ENCODE data around the gene HYI.
A peak's percentile ranks its signal among the peaks of the same experiment; 100 is the strongest.
"Not testable (repeated sequence)": the region's sequence is repeated elsewhere in the genome, so short reads cannot be mapped to it uniquely, and the experiment has no call there.

The HYI gene

GRCh38 chr1:43473463-43473862, 19.7 kb upstream of the HYI start:
- Mint-ChIP-seq H3K36me3 (ENCODE audit: low read depth) (no peaks in the 10 kb centered on the region), H3K4me1 (ENCODE audit: low read depth) (no peaks in the 10 kb centered on the region), H3K27me3 (ENCODE audit: low read depth) (peaks cover 10% of the 10 kb centered on the region), H3K4me3 (no peak overlapping the region), H3K27ac (no peak overlapping the region), H3K9me3 (no peaks in the 10 kb centered on the region)

DNA sequence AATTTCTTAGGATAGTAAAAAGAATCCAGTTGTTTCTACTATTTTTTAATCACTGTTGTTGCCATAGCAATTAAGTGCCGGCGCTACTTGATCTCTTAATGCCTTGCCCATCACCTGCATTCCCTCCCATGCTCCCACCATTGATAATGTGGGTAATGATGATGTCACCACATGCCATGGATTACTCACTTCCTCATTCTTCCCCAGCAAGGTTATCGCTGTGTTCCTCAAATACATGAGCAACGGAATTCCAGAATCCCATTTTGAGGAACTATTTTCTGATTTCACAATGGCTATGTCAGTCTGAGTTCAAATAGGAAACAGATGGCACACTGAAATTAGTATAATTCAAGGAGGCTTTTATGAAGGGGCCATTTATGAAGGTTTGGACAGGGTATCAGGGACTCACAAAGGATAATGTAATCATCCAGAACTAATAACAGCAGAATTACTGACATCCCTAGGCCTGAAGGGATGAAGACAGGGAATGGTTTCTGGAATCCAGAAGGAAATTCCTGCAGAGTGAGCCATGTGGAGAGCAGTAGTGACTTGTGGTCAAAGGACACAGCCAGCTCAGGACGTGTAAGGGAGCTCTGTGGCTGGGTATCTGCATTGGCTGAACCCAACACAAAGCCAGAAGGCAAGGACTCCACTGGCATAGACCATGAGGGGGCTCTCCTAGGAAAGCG, 18.9 kb upstream of the HYI start:
- not testable (repeated sequence) for H3K4me3 Mint-ChIP-seq; H3K27ac Mint-ChIP-seq; H3K27me3 Mint-ChIP-seq (ENCODE audit: low read depth); H3K9me3 Mint-ChIP-seq; H3K36me3 Mint-ChIP-seq (ENCODE audit: low read depth); H3K4me1 Mint-ChIP-seq (ENCODE audit: low read depth)

DNA sequence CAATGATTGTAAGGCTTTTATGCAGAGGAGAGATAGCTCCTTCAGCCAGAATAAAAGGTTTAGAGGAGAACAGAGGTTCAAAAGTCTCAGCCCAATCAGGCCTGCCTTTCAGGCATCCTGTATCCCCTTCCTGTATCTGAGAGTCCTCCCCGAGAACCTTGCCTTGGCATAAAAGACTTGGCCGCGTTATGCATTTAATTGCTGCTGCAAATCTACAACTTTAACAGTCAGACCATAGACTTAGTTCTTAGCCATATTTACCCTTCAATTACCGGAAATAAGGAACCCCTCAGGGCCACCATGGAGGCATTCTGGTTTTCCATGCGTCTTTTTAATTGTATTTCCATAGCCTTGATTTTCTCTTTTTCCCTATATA, 18.3 kb upstream of the HYI start:
- H3K36me3 Mint-ChIP-seq (ENCODE audit: low read depth), result no peaks in the 10 kb centered on the region
- H3K27me3 Mint-ChIP-seq (ENCODE audit: low read depth), result peaks cover 10% of the 10 kb centered on the region
- no peaks in the 10 kb centered on the region for H3K9me3 Mint-ChIP-seq
- no peak overlapping the region for H3K4me3 Mint-ChIP-seq
- no peaks in the 10 kb centered on the region for H3K4me1 Mint-ChIP-seq (ENCODE audit: low read depth)
- no peak overlapping the region for H3K27ac Mint-ChIP-seq

DNA sequence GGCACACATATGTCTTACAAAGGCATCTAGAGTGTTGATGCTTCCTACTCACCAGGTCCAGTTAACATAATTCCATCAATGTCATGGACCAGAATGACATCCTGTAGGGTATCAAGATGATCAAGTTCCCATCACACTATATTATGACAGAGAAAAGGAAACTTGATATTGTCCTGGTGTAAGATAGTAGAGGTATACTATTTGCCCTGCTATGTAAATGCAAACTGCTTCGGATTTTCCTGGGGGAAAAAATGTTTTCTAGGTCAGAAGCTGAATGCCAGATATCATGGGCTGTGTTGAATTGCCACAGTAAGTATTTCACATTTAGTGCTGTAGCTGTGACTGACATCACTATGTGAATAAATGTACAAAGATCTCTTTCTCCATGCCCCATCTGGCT, 16.2 kb upstream of the HYI start:
- H3K36me3 Mint-ChIP-seq (ENCODE audit: low read depth), result no peaks in the 10 kb centered on the region
- no peaks in the 10 kb centered on the region for H3K9me3 Mint-ChIP-seq
- no peak overlapping the region for H3K27ac Mint-ChIP-seq
- H3K4me1 Mint-ChIP-seq (ENCODE audit: low read depth), result peaks cover 4% of the 10 kb centered on the region
- H3K27me3 Mint-ChIP-seq (ENCODE audit: low read depth), result peaks cover 3% of the 10 kb centered on the region
- no peak overlapping the region for H3K4me3 Mint-ChIP-seq

DNA sequence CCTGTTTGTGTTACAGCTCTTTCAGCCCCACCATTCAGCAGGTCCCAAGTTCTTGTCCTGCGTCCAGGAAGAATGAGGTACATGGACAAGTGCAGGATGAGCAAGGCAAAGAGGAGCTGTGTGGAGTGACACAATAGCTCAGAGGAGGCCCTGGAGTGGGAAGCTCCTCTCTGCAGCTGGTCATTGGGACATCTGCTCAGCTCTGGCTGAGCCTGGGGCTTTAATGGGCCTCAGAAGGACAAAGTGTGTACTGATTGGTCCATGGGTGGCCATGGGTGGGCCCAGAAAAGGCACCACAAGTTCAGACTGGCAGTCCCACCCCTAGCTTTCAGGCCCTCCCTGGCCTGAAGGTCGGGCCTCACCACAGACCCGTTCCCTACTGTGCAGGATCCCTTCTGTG, 14.7 kb upstream of the HYI start:
- peaks cover under 1% of the 10 kb centered on the region for H3K27me3 Mint-ChIP-seq (ENCODE audit: low read depth)
- H3K9me3 Mint-ChIP-seq, result no peaks in the 10 kb centered on the region
- H3K36me3 Mint-ChIP-seq (ENCODE audit: low read depth), result no peaks in the 10 kb centered on the region
- H3K4me1 Mint-ChIP-seq (ENCODE audit: low read depth), result peaks cover 4% of the 10 kb centered on the region
- no peak overlapping the region for H3K4me3 Mint-ChIP-seq
- H3K27ac Mint-ChIP-seq, result no peak overlapping the region

DNA sequence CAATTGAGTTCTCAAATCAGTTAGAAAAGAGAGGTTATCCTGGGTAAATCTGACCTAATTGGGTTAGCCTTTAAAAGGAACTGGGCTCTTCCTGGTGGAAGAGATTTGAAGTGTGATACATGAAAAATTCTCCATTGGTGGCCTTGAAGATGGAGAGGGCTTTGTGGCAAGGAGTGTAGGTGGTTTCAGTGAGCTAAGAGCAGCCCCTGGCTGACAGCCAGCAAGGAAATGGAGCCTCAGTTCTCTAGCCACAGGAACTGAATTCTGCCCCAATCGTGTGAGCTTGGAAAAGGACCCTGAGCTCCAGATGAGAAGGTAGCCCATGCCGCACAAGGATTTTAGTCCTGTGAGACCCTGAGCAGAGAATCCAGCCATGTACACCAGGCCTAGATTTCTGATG, 12.7 kb upstream of the HYI start:
- H3K27me3 Mint-ChIP-seq (ENCODE audit: low read depth), result peaks cover 2% of the 10 kb centered on the region
- no peaks in the 10 kb centered on the region for H3K36me3 Mint-ChIP-seq (ENCODE audit: low read depth)
- H3K4me3 Mint-ChIP-seq, result no peak overlapping the region
- H3K9me3 Mint-ChIP-seq, result no peaks in the 10 kb centered on the region
- H3K4me1 Mint-ChIP-seq (ENCODE audit: low read depth), result peaks cover 5% of the 10 kb centered on the region
- H3K27ac Mint-ChIP-seq, result no peak overlapping the region

- peaks cover 6% of the 10 kb centered on the region for H3K27me3 Mint-ChIP-seq (ENCODE audit: low read depth)
- no peaks in the 10 kb centered on the region for H3K36me3 Mint-ChIP-seq (ENCODE audit: low read depth)
- H3K4me3 Mint-ChIP-seq, result no peak overlapping the region
- H3K4me1 Mint-ChIP-seq (ENCODE audit: low read depth), result peaks cover 9% of the 10 kb centered on the region
- no peaks in the 10 kb centered on the region for H3K9me3 Mint-ChIP-seq
- no peak overlapping the region for H3K27ac Mint-ChIP-seq
Measured at GRCh38 chr1:43465505-43466067, 11.9 kb upstream of the HYI start.

DNA sequence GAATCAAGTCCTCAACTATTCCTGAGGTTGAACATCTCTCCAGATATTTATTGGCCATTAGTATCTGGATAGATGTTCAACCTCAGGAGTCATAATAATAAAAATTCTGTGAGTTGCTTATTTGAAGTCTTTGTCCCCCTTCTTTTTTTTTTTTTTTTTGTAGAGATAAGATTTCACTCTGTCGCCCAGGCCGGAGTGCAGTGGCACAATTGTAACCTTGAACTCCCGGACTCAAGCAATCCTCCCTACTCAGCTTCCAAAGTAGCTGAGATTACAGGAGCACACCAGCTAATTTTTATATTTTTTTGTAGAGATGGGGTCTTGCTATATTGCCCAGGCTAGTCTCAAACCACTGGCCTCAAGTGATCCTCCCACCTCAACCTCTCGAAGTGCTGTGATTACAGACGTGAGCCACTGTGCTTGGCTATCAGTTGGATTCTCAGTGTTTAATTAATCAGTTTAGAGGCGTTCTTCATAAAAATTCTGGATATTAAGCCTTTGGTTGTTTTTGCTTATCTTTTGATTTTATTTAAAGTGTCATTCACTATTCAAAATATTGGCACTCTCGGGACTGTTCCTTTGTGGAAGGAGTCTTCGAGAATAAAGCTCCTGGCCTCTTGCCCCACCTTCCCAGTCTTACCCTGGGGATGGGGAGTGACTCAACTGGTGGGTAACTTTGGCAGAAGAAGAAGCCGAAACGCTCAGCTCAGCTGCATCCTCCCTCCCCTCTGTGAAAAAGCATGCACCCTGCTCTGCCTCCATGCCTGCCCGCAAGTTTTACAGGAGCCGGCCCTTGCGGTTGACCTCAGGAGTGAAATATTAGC, 11.2 kb upstream of the HYI start:
- H3K9me3 Mint-ChIP-seq, result no peaks in the 10 kb centered on the region
- H3K36me3 Mint-ChIP-seq (ENCODE audit: low read depth), result no peaks in the 10 kb centered on the region
- no peak overlapping the region for H3K4me3 Mint-ChIP-seq
- H3K27me3 Mint-ChIP-seq (ENCODE audit: low read depth), result peaks cover 7% of the 10 kb centered on the region
- no peak overlapping the region for H3K27ac Mint-ChIP-seq
- peaks cover 9% of the 10 kb centered on the region for H3K4me1 Mint-ChIP-seq (ENCODE audit: low read depth)

GRCh38 chr1:43463479-43463878, 9.7 kb upstream of the HYI start:
- Mint-ChIP-seq H3K4me1 (ENCODE audit: low read depth) (peaks cover 9% of the 10 kb centered on the region), H3K4me3 (no peak overlapping the region), H3K27ac (no peak overlapping the region), H3K27me3 (ENCODE audit: low read depth) (peaks cover 22% of the 10 kb centered on the region), H3K9me3 (no peaks in the 10 kb centered on the region), H3K36me3 (ENCODE audit: low read depth) (no peaks in the 10 kb centered on the region)

GRCh38 chr1:43460988-43461693, 7.4 kb upstream of the HYI start:
- Mint-ChIP-seq H3K27me3 (ENCODE audit: low read depth) (peaks cover 43% of the 10 kb centered on the region), H3K4me3 (no peak overlapping the region), H3K9me3 (no peaks in the 10 kb centered on the region), H3K36me3 (ENCODE audit: low read depth) (no peaks in the 10 kb centered on the region), H3K27ac (peak overlapping the region; percentile 35), H3K4me1 (ENCODE audit: low read depth) (peaks cover 5% of the 10 kb centered on the region)

GRCh38 chr1:43458379-43458778, 4.6 kb upstream of the HYI start:
- H3K9me3 Mint-ChIP-seq; H3K27ac Mint-ChIP-seq; H3K4me3 Mint-ChIP-seq; H3K36me3 Mint-ChIP-seq (ENCODE audit: low read depth): not testable (repeated sequence)
- Mint-ChIP-seq H3K4me1 (ENCODE audit: low read depth) (peaks cover 17% of the 10 kb centered on the region), H3K27me3 (ENCODE audit: low read depth) (peaks cover 58% of the 10 kb centered on the region)

DNA sequence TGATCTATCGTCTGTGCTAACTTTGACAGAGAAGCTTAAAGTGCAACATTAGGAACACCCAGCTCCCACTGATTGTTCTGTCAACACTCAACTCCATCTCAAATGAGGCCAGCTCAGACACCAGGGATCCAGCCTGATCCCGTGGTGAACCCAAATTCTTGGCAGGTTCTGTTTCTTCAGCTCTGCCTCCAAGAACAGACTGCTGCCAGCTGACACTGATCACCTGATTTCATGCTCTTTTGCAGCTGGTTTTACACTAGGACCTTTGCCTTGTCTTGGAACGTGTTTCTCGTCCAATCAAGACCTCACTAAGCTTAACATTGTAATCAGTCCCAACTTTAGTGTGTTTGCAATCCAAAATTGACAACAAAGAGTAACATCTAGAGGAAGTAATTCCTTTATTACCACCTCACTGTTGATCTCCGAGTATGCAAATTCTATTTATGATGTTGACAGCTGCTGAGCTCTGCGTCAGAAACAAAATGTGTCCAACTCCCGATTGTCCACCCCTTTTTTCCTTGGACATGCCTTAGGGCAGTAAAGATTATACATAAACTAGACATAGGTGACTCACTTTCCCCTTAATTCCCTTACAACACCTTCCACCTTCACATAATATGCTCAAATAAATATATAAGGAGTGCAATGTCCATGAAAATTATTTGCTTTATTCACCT, 1.6 kb upstream of the HYI start:
- Mint-ChIP-seq H3K4me3 (no peak overlapping the region), H3K27ac (no peak overlapping the region), H3K27me3 (ENCODE audit: low read depth) (peaks cover 52% of the 10 kb centered on the region), H3K9me3 (no peaks in the 10 kb centered on the region), H3K4me1 (ENCODE audit: low read depth) (peaks cover 20% of the 10 kb centered on the region), H3K36me3 (ENCODE audit: low read depth) (peaks cover 22% of the 10 kb centered on the region)

DNA sequence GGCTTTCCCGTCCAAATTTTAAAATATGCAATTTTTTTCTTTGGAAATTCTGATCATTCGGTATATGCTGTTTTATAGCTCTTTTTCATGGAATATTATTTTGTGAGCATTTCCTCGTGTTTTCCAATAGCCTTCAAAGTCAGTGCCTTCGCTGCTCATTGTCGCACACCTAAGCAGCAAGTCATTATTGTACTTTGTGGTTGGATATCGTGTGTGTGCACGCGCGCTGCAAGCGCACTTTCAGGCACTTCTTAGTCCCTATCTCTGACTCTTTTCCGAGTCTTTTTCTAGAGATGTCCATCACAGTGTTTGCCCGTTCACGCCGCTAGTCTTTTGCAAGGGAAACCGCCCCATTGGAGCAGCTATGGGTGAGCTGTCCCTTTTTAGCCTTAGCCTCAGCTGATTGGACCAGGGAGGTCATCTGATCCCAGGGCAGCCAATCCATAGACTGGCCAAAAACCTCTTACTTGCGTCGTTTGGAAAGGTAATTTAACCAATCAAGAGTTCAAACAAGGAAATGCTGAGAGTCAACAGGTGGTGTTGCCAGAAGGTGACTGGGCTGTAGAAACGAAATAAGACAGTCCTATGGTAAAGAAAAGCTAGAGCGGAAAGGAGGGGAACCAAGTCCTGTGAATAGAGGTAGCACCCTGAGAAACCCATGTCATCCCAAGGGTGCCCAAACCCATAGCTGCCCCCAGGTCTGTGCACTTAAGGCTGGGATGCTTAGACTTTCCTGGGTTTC, 710 bp upstream of the HYI start:
- H3K27me3 Mint-ChIP-seq (ENCODE audit: low read depth), result peaks cover 46% of the 10 kb centered on the region
- H3K36me3 Mint-ChIP-seq (ENCODE audit: low read depth), result peaks cover 25% of the 10 kb centered on the region
- peak overlapping the region; percentile 79 for H3K27ac Mint-ChIP-seq
- no peaks in the 10 kb centered on the region for H3K9me3 Mint-ChIP-seq
- H3K4me3 Mint-ChIP-seq, result peak overlapping the region; percentile 86
- H3K4me1 Mint-ChIP-seq (ENCODE audit: low read depth), result peaks cover 20% of the 10 kb centered on the region

Measured in T-helper 1 cell treated with Interleukin-12 subunit alpha and Interleukin-12 subunit beta and Interleukin-4 antibody, amounts not matched to agents 30 μg/mL and 1 μg/mL, for 36 hours (primary cell).